ENCODE results near the gene LRP1B.

- no peak for TF ChIP-seq ZNF274 (IDR thresholded peaks at IDR 0.05; ENCODE audit: low read depth, low read length)
- no peak for TF ChIP-seq YY1 (IDR thresholded peaks at IDR 0.05; ENCODE audit: insufficient read depth, insufficient read length)
- TF ChIP-seq SUZ12 (IDR thresholded peaks at IDR 0.05; ENCODE audit: extremely low read depth, insufficient read depth, insufficient read length) = no peak
Measured at GRCh38 chr2:141186413-141187074, 944.3 kb downstream of the LRP1B start.

All from NT2/D1 (cell line).